Endothelial cell of umbilical vein (primary cell): ENCODE measurements around the gene KISS1.

Experiments
- CTCF ChIP-seq, 2 donors: IDR thresholded peaks; 1 replicate in 1 of 2; 2 replicates in 1 of 2; pipeline ENCODE4 v1.5.1; 2011; ENCODE audit warnings: low read length in 2 of 2, mild to moderate bottlenecking in 2 of 2, moderate library complexity in 2 of 2, control low read depth in 1 of 2, inconsistent platforms in 1 of 2, low read depth in 1 of 2; ENCODE audit not compliant: insufficient read depth in 1 of 2; ENCODE audit errors: extremely low read depth in 1 of 2
- EZH2 ChIP-seq: IDR thresholded peaks from 2 replicates; pipeline ENCODE4 v1.6.1; 2012; ENCODE audit warnings: borderline replicate concordance, low read depth, mild to moderate bottlenecking, moderate library complexity, low read length, inconsistent platforms; ENCODE audit not compliant: severe bottlenecking
- JUN ChIP-seq: IDR thresholded peaks from 2 replicates; pipeline ENCODE4 v1.6.1; 2011; ENCODE audit warnings: borderline replicate concordance, low read depth; ENCODE audit not compliant: insufficient read length, insufficient read depth
- POLR2A ChIP-seq: IDR thresholded peaks from 2 replicates; pipeline ENCODE4 v1.6.1; 2012; ENCODE audit warnings: low read depth, mild to moderate bottlenecking, control low read depth, low read length
- POLR2AphosphoS5 ChIP-seq: IDR thresholded peaks from 2 replicates; pipeline ENCODE4 v1.6.1; 2012; ENCODE audit warnings: low read depth, mild to moderate bottlenecking, control low read depth, low read length, moderate library complexity; ENCODE audit not compliant: insufficient read depth

- TF ChIP-seq CTCF (IDR thresholded peaks at IDR 0.05; ENCODE audit: extremely low read depth in 1 of 2, insufficient read depth in 1 of 2, low read depth in 1 of 2, low read length in 2 of 2), result peak; percentile 75
- no peak for TF ChIP-seq POLR2A
- TF ChIP-seq POLR2AphosphoS5, result no peak
- no peak for TF ChIP-seq JUN
- no peak for TF ChIP-seq EZH2
Observed at GRCh38 chr1:204213668-204214662, 17.7 kb upstream of the KISS1 start, which contains the start of gene GOLT1A.
